Bone marrow (tissue), 2 donors: ENCODE data around the gene VPS37D.
A peak's percentile ranks its signal among the peaks of the same experiment; 100 is the strongest.
"Not testable (repeated sequence)": the region's sequence is repeated elsewhere in the genome, so short reads cannot be mapped to it uniquely, and the experiment has no call there.

Experiments used
- DNase-seq, 2 donors: peaks; one replicate each; lab custom pipeline; 2025; lab: John Stamatoyannopoulos, UW

The VPS37D gene

GRCh38 chr7:73706126-73707044 is 38.8 kb downstream of the VPS37D start:
- peak in 1 of 2 donors; percentile 13 for DNase-seq

GRCh38 chr7:73707045-73707631 is 39.5 kb downstream of the VPS37D start:
- peak in 1 of 2 donors; percentile 4 for DNase-seq

- DNase-seq, result no peak
Measured at GRCh38 chr7:73708961-73709549, 41.4 kb downstream of the VPS37D start.

- no peak for DNase-seq
Measured at GRCh38 chr7:73712773-73713172, 45.1 kb downstream of the VPS37D start.

- DNase-seq, result not testable (repeated sequence)
Measured at GRCh38 chr7:73713319-73713718, 45.7 kb downstream of the VPS37D start.

GRCh38 chr7:73715648-73716317 is 48.2 kb downstream of the VPS37D start:
- peak; percentile 35 to 80 for DNase-seq

GRCh38 chr7:73716318-73716890 is 48.8 kb downstream of the VPS37D start:
- no peak for DNase-seq

GRCh38 chr7:73717025-73717807 is 49.6 kb downstream of the VPS37D start:
- DNase-seq, result peak in 1 of 2 donors; percentile 15

- DNase-seq, result peak; percentile 61 to 95
Measured at GRCh38 chr7:73717991-73718405, 50.4 kb downstream of the VPS37D start.

- peak in 1 of 2 donors; percentile 45 for DNase-seq
Measured at GRCh38 chr7:73718438-73718881, 50.8 kb downstream of the VPS37D start.

- DNase-seq, result peak in 1 of 2 donors; percentile 30
Measured at GRCh38 chr7:73718905-73719805, 51.5 kb downstream of the VPS37D start, which contains the start of gene STX1A. Gene STX1A, minus strand, starts transcription at chr7:73719669. Its CDS starts 38 bp downstream, at chr7:73719631.

GRCh38 chr7:73719806-73720169 is 52.2 kb downstream of the VPS37D start:
- no peak for DNase-seq

- DNase-seq, result not testable (repeated sequence)
Measured at GRCh38 chr7:73720443-73720842, 52.8 kb downstream of the VPS37D start.

- DNase-seq, result no peak
Measured at GRCh38 chr7:73721377-73721817, 53.8 kb downstream of the VPS37D start.
